GM21619 (cell line): ENCODE results near the gene VWA1.
"Not testable (repeated sequence)": the region's sequence is repeated elsewhere in the genome, so short reads cannot be mapped to it uniquely, and the experiment has no call there.

Experiments
- ATAC-seq: cut with Tn5 transposase; IDR thresholded peaks from one replicate; pipeline ENCODE4 v1.9.1; 2021; ENCODE audit not compliant: unreplicated experiment

Gene VWA1

GRCh38 chr1:1455366-1455884 is 19.9 kb downstream of the VWA1 start:
- ATAC-seq = no peak

GRCh38 chr1:1455934-1456333 is 20.4 kb downstream of the VWA1 start:
- not testable (repeated sequence) for ATAC-seq

- ATAC-seq = not testable (repeated sequence)
These were observed 21.3 kb downstream of the VWA1 start for GRCh38 chr1:1456683-1457255.

- ATAC-seq = not testable (repeated sequence)
These were observed 23.7 kb downstream of the VWA1 start for GRCh38 chr1:1459156-1459555.

GRCh38 chr1:1459711-1460110 is 24.2 kb downstream of the VWA1 start:
- not testable (repeated sequence) for ATAC-seq

- no peak for ATAC-seq
These were observed 25.1 kb downstream of the VWA1 start for GRCh38 chr1:1460540-1461130.

- ATAC-seq = no peak
These were observed 26.3 kb downstream of the VWA1 start for GRCh38 chr1:1461721-1462317.

- ATAC-seq = no peak
These were observed 27.0 kb downstream of the VWA1 start for GRCh38 chr1:1462318-1462966.

GRCh38 chr1:1463312-1463711 is 27.8 kb downstream of the VWA1 start:
- ATAC-seq = no peak

- ATAC-seq = not testable (repeated sequence)
These were observed 32.9 kb downstream of the VWA1 start for GRCh38 chr1:1468196-1468985.

GRCh38 chr1:1470626-1471388 is 35.3 kb downstream of the VWA1 start:
- ATAC-seq = no peak

GRCh38 chr1:1471389-1472052 is 36.0 kb downstream of the VWA1 start, which contains the start of gene ATAD3B:
Gene ATAD3B (plus strand): TSS chr1:1471765. CDS start chr1:1471885, 120 bp downstream.
- peak; percentile 93 for ATAC-seq

- ATAC-seq = peak; percentile 18
These were observed 36.8 kb downstream of the VWA1 start for GRCh38 chr1:1472053-1472876.

- not testable (repeated sequence) for ATAC-seq
These were observed 40.5 kb downstream of the VWA1 start for GRCh38 chr1:1476011-1476410.

GRCh38 chr1:1477206-1477605 is 41.7 kb downstream of the VWA1 start:
- no peak for ATAC-seq

GRCh38 chr1:1479547-1480487 is 44.3 kb downstream of the VWA1 start:
- ATAC-seq = no peak

- not testable (repeated sequence) for ATAC-seq
These were observed 45.0 kb downstream of the VWA1 start for GRCh38 chr1:1480488-1480867.

GRCh38 chr1:1481811-1482210 is 46.3 kb downstream of the VWA1 start:
- not testable (repeated sequence) for ATAC-seq
